GM10847 (cell line): ENCODE measurements around the gene ACP1.

Experiments used
- POLR2A ChIP-seq: IDR thresholded peaks from 2 replicates; pipeline ENCODE4 v1.6.1; 2011; ENCODE audit not compliant: insufficient read length; ENCODE audit errors: extremely low read depth

Gene ACP1

GRCh38 chr2:269356-270030 is 4.7 kb downstream of the ACP1 start:
- no peak for TF ChIP-seq POLR2A

GRCh38 chr2:270861-271260 is 6.1 kb downstream of the ACP1 start:
- TF ChIP-seq POLR2A = no peak

GRCh38 chr2:271917-272316 is 7.2 kb downstream of the ACP1 start:
- TF ChIP-seq POLR2A = no peak

- no peak for TF ChIP-seq POLR2A
These were observed 8.6 kb downstream of the ACP1 start for GRCh38 chr2:273333-273732.

- no peak for TF ChIP-seq POLR2A
These were observed 9.8 kb downstream of the ACP1 start for GRCh38 chr2:274503-274902.

GRCh38 chr2:275466-275865 is 10.7 kb downstream of the ACP1 start:
- no peak for TF ChIP-seq POLR2A

GRCh38 chr2:278312-278926 is 13.7 kb downstream of the ACP1 start:
- TF ChIP-seq POLR2A = no peak

GRCh38 chr2:278927-279320 is 14.2 kb downstream of the ACP1 start:
- TF ChIP-seq POLR2A = no peak

GRCh38 chr2:279366-279765 is 14.6 kb downstream of the ACP1 start:
- TF ChIP-seq POLR2A = no peak

- no peak for TF ChIP-seq POLR2A
These were observed 15.4 kb downstream of the ACP1 start for GRCh38 chr2:279956-280649.

GRCh38 chr2:280650-281110 is 15.9 kb downstream of the ACP1 start:
- no peak for TF ChIP-seq POLR2A

- TF ChIP-seq POLR2A = no peak
These were observed 16.6 kb downstream of the ACP1 start for GRCh38 chr2:281381-281780.

- no peak for TF ChIP-seq POLR2A
These were observed 17.9 kb downstream of the ACP1 start for GRCh38 chr2:282371-283263.

- no peak for TF ChIP-seq POLR2A
These were observed 19.4 kb downstream of the ACP1 start for GRCh38 chr2:283996-284794.
